ENCODE results near the gene CCNB2.

DNA sequence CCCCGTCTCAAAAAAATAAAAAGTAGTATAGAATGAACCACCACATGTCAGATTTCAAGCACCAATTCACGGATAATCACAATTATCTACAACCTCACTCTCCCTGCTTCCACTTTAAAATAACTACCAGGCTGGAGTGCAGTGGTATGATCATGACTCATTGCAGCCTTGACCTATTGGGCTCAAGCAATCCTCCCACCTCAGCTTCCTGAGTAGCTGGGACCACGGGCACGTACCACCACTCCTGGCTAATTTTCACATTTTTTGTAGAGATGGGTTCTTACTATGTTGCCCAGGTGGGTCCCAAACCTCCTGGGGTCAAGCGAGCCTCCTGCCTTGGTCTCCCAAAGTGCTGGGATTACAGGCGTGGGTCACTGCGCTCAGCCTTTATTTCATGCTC is 63.6 kb downstream of the CCNB2 start:
- TF ChIP-seq POLR2AphosphoS5 (IDR thresholded peaks at IDR 0.05) (no peak), EP300 (IDR thresholded peaks at IDR 0.05) (no peak)
